ENCODE results near the gene GRHL1.
"Not testable (repeated sequence)": the region's sequence is repeated elsewhere in the genome, so short reads cannot be mapped to it uniquely, and the experiment has no call there.

Gene GRHL1

GRCh38 chr2:10029875-10030223, 78.4 kb downstream of the GRHL1 start:
- no peak for DNase-seq (ENCODE audit: low spot score)
- no peak for TF ChIP-seq CTCF (IDR thresholded peaks at IDR 0.05; ENCODE audit: borderline replicate concordance, control extremely low read depth, extremely low read depth, insufficient read depth, missing control alignments)
- in situ Hi-C loops (cut with MboI; ENCODE audit: low sequenced_read_pairs, unreplicated experiment), result no loop called here

GRCh38 chr2:10030311-10030736, 78.8 kb downstream of the GRHL1 start:
- no peak for DNase-seq (ENCODE audit: low spot score)
- no peak for TF ChIP-seq CTCF (IDR thresholded peaks at IDR 0.05; ENCODE audit: borderline replicate concordance, control extremely low read depth, extremely low read depth, insufficient read depth, missing control alignments)
- in situ Hi-C loops (cut with MboI; ENCODE audit: low sequenced_read_pairs, unreplicated experiment), result no loop called here

GRCh38 chr2:10030798-10031197, 79.3 kb downstream of the GRHL1 start:
- DNase-seq (ENCODE audit: low spot score); in situ Hi-C loops (cut with MboI; ENCODE audit: low sequenced_read_pairs, unreplicated experiment): not testable (repeated sequence)

GRCh38 chr2:10031886-10032745, 80.6 kb downstream of the GRHL1 start:
- DNase-seq (ENCODE audit: low spot score), result no peak
- TF ChIP-seq CTCF (IDR thresholded peaks at IDR 0.05; ENCODE audit: borderline replicate concordance, control extremely low read depth, extremely low read depth, insufficient read depth, missing control alignments), result no peak
- in situ Hi-C loops (cut with MboI; ENCODE audit: low sequenced_read_pairs, unreplicated experiment), result no loop called here

- TF ChIP-seq CTCF (IDR thresholded peaks at IDR 0.05; ENCODE audit: borderline replicate concordance, control extremely low read depth, extremely low read depth, insufficient read depth, missing control alignments), result no peak
- no peak for DNase-seq (ENCODE audit: low spot score)
- in situ Hi-C loops (cut with MboI; ENCODE audit: low sequenced_read_pairs, unreplicated experiment), result no loop called here
Observed at GRCh38 chr2:10032746-10033105, 81.2 kb downstream of the GRHL1 start.

- in situ Hi-C loops (cut with MboI; ENCODE audit: low sequenced_read_pairs, unreplicated experiment), result no loop called here
- DNase-seq (ENCODE audit: low spot score), result no peak
- TF ChIP-seq CTCF (IDR thresholded peaks at IDR 0.05; ENCODE audit: borderline replicate concordance, control extremely low read depth, extremely low read depth, insufficient read depth, missing control alignments), result no peak
Observed at GRCh38 chr2:10033251-10034006, 81.9 kb downstream of the GRHL1 start.

Data from GM13976 (cell line).